ENCODE data around the gene RNU4-1. TPM values are rescaled to one million over a fixed set of nuclear protein-coding genes. Genes with fewer than 3 reads are reported as not detected.
"Not testable (repeated sequence)": the region's sequence is repeated elsewhere in the genome, so short reads cannot be mapped to it uniquely, and the experiment has no call there.

The RNU4-1 gene
- total RNA-seq, 2 experiments from 2014 or later, result 1,409 to 2,335 TPM

GRCh38 chr12:120254809-120255208, 38.2 kb downstream of the RNU4-1 start:
- no peaks in the 10 kb centered on the region for H3K9me3 Mint-ChIP-seq (ENCODE audit: insufficient read depth)
- H3K27ac Mint-ChIP-seq, result peak overlapping the region; percentile 36
- no peak for DNase-seq
- POLR2A ChIA-PET, result interaction anchor here (0.7 to 9.8 kb wide), 3 partner anchors 27 to 54 kb away, joined by 4 to 113 read pairs (median 7); partner anchors contain the start of genes RNU4-1, RNU4-2 and RPLP0
- ATAC-seq, result no peak
- H3K4me1 Mint-ChIP-seq (ENCODE audit: low read depth), result peaks cover 79% of the 10 kb centered on the region
- CTCF ChIA-PET, result interaction anchor here (0.8 to 24.5 kb wide), 8 partner anchors 7 to 54 kb away, joined by 3 to 922 read pairs (median 16); partner anchors contain the start of genes PXN and RPLP0
- no peak overlapping the region for H3K4me3 Mint-ChIP-seq
- no peaks in the 10 kb centered on the region for H3K27me3 Mint-ChIP-seq (ENCODE audit: low read depth)
- H3K36me3 Mint-ChIP-seq (ENCODE audit: low read depth), result peaks cover 51% of the 10 kb centered on the region

- H3K27ac Mint-ChIP-seq, result peak overlapping the region; percentile 88
- H3K36me3 Mint-ChIP-seq (ENCODE audit: low read depth), result peaks cover 59% of the 10 kb centered on the region
Observed at GRCh38 chr12:120253313-120253712, 39.7 kb downstream of the RNU4-1 start.

GRCh38 chr12:120252071-120252906, 40.7 kb downstream of the RNU4-1 start:
- H3K9me3 Mint-ChIP-seq (ENCODE audit: insufficient read depth), result no peaks in the 10 kb centered on the region
- peak; percentile 86 for ATAC-seq
- peaks cover 9% of the 10 kb centered on the region for H3K27me3 Mint-ChIP-seq (ENCODE audit: low read depth)

More at GRCh38 chr12:120253313-120253712, 39.7 kb downstream of the RNU4-1 start:
- CTCF ChIA-PET, result interaction anchor here (1.9 to 24.5 kb wide), 5 partner anchors 8 to 52 kb away, joined by 9 to 922 read pairs (median 34); partner anchors contain the start of genes PXN and RPLP0
- H3K9me3 Mint-ChIP-seq (ENCODE audit: insufficient read depth); H3K27me3 Mint-ChIP-seq (ENCODE audit: low read depth): not testable (repeated sequence)
- ATAC-seq, result peak; percentile 36
- peak; percentile 68 for DNase-seq
- H3K4me3 Mint-ChIP-seq, result peak overlapping the region; percentile 60
- POLR2A ChIA-PET, result interaction anchor here (1.3 to 9.8 kb wide), 5 partner anchors 9 to 53 kb away, joined by 3 to 113 read pairs (median 9); partner anchors contain the start of genes PXN, RNU4-1, RNU4-2 and RPLP0
- H3K4me1 Mint-ChIP-seq (ENCODE audit: low read depth), result peaks cover 82% of the 10 kb centered on the region

GRCh38 chr12:120251364-120252070, 41.5 kb downstream of the RNU4-1 start:
- POLR2A ChIA-PET, result interaction anchor here (0.8 to 9.8 kb wide), 10 partner anchors 11 to 51 kb away, joined by 3 to 113 read pairs (median 10); partner anchors contain the start of genes PXN, RNU4-1, RNU4-2 and RPLP0
- H3K27ac Mint-ChIP-seq, result peak overlapping the region; percentile 88
- CTCF ChIA-PET, result interaction anchor here (0.6 to 24.5 kb wide), 6 partner anchors 10 to 178 kb away, joined by 3 to 922 read pairs (median 30); partner anchors contain the start of genes PXN and RPLP0
- not testable (repeated sequence) for H3K9me3 Mint-ChIP-seq (ENCODE audit: insufficient read depth); DNase-seq; H3K27me3 Mint-ChIP-seq (ENCODE audit: low read depth); ATAC-seq
- H3K36me3 Mint-ChIP-seq (ENCODE audit: low read depth), result peaks cover 65% of the 10 kb centered on the region
- peak overlapping the region; percentile 60 for H3K4me3 Mint-ChIP-seq
- H3K4me1 Mint-ChIP-seq (ENCODE audit: low read depth), result peaks cover 82% of the 10 kb centered on the region

More at GRCh38 chr12:120252071-120252906, 40.7 kb downstream of the RNU4-1 start:
- H3K4me1 Mint-ChIP-seq (ENCODE audit: low read depth), result peaks cover 85% of the 10 kb centered on the region
- CTCF ChIA-PET, result interaction anchor here (1.9 to 24.5 kb wide), 5 partner anchors 9 to 51 kb away, joined by 9 to 922 read pairs (median 40); partner anchors contain the start of genes PXN and RPLP0
- peak; percentile 88 for DNase-seq
- H3K4me3 Mint-ChIP-seq, result peak overlapping the region; percentile 60
- POLR2A ChIA-PET, result interaction anchor here (0.8 to 9.8 kb wide), 6 partner anchors 10 to 52 kb away, joined by 3 to 113 read pairs (median 9); partner anchors contain the start of genes PXN, RNU4-1, RNU4-2 and RPLP0
- peaks cover 65% of the 10 kb centered on the region for H3K36me3 Mint-ChIP-seq (ENCODE audit: low read depth)
- peak overlapping the region; percentile 88 for H3K27ac Mint-ChIP-seq

- Mint-ChIP-seq H3K9me3 (ENCODE audit: insufficient read depth) (no peaks in the 10 kb centered on the region), H3K36me3 (ENCODE audit: low read depth) (peaks cover 59% of the 10 kb centered on the region), H3K4me3 (peak overlapping the region; percentile 67), H3K27me3 (ENCODE audit: low read depth) (peaks cover 10% of the 10 kb centered on the region), H3K27ac (peak overlapping the region; percentile 90), H3K4me1 (ENCODE audit: low read depth) (peaks cover 77% of the 10 kb centered on the region)
- ChIA-PET CTCF (interaction anchor here (1.4 to 24.5 kb wide), 6 partner anchors 10 to 49 kb away, joined by 3 to 922 read pairs (median 22); partner anchors contain the start of genes PXN and RPLP0), POLR2A (interaction anchor here (0.8 to 9.8 kb wide), 8 partner anchors 12 to 133 kb away, joined by 3 to 113 read pairs (median 8); partner anchors contain the start of genes PXN, RAB35, RNU4-1 and RNU4-2)
- ATAC-seq (peak; percentile 10), DNase-seq (peak; percentile 72)
Observed at GRCh38 chr12:120249875-120250795, 42.9 kb downstream of the RNU4-1 start.

- Mint-ChIP-seq H3K9me3 (ENCODE audit: insufficient read depth) (no peaks in the 10 kb centered on the region), H3K4me1 (ENCODE audit: low read depth) (peaks cover 74% of the 10 kb centered on the region), H3K4me3 (peak overlapping the region; percentile 67)
Observed at GRCh38 chr12:120249266-120249874, 43.7 kb downstream of the RNU4-1 start.

GRCh38 chr12:120247621-120248030, 45.4 kb downstream of the RNU4-1 start:
- H3K4me3 Mint-ChIP-seq, result no peak overlapping the region

More at GRCh38 chr12:120249266-120249874, 43.7 kb downstream of the RNU4-1 start:
- CTCF ChIA-PET, result interaction anchor here (1.4 to 24.5 kb wide), 6 partner anchors 9 to 48 kb away, joined by 3 to 922 read pairs (median 22); partner anchors contain the start of genes PXN and RPLP0
- Mint-ChIP-seq H3K36me3 (ENCODE audit: low read depth) (peaks cover 56% of the 10 kb centered on the region), H3K27me3 (ENCODE audit: low read depth) (peaks cover 12% of the 10 kb centered on the region), H3K27ac (peak overlapping the region; percentile 90)
- POLR2A ChIA-PET, result interaction anchor here (0.8 to 9.8 kb wide), 7 partner anchors 11 to 132 kb away, joined by 3 to 113 read pairs (median 10); partner anchors contain the start of genes PXN, RAB35, RNU4-1 and RNU4-2
- ATAC-seq (no peak), DNase-seq (no peak)

GRCh38 chr12:120247183-120247582, 45.9 kb downstream of the RNU4-1 start:
- Mint-ChIP-seq H3K27me3 (ENCODE audit: low read depth) (peaks cover 12% of the 10 kb centered on the region), H3K27ac (no peak overlapping the region), H3K9me3 (ENCODE audit: insufficient read depth) (no peaks in the 10 kb centered on the region), H3K4me3 (no peak overlapping the region), H3K4me1 (ENCODE audit: low read depth) (peaks cover 56% of the 10 kb centered on the region), H3K36me3 (ENCODE audit: low read depth) (peaks cover 49% of the 10 kb centered on the region)
- ChIA-PET POLR2A (interaction anchor here (0.5 to 9.8 kb wide), 3 partner anchors 13 to 46 kb away, joined by 3 to 113 read pairs (median 10); partner anchors contain the start of genes RNU4-1, RNU4-2 and RPLP0), CTCF (interaction anchor here (1.6 to 24.5 kb wide), 3 partner anchors 10 to 18 kb away, joined by 4 to 922 read pairs (median 6); no protein-coding TSS in a partner anchor)
- no peak for DNase-seq
- ATAC-seq, result no peak

More at GRCh38 chr12:120247621-120248030, 45.4 kb downstream of the RNU4-1 start:
- DNase-seq (no peak), ATAC-seq (no peak)
- Mint-ChIP-seq H3K36me3 (ENCODE audit: low read depth) (peaks cover 50% of the 10 kb centered on the region), H3K27me3 (ENCODE audit: low read depth) (peaks cover 12% of the 10 kb centered on the region), H3K27ac (no peak overlapping the region), H3K9me3 (ENCODE audit: insufficient read depth) (no peaks in the 10 kb centered on the region), H3K4me1 (ENCODE audit: low read depth) (peaks cover 61% of the 10 kb centered on the region)
- CTCF ChIA-PET, result interaction anchor here (1.6 to 24.5 kb wide), 3 partner anchors 10 to 19 kb away, joined by 4 to 922 read pairs (median 6); no protein-coding TSS in a partner anchor
- POLR2A ChIA-PET, result interaction anchor here (1.6 to 9.8 kb wide), 2 partner anchors 45 to 47 kb away, joined by 10 to 113 read pairs; partner anchors contain the start of genes RNU4-1, RNU4-2 and RPLP0

- DNase-seq; H3K9me3 Mint-ChIP-seq (ENCODE audit: insufficient read depth); H3K27ac Mint-ChIP-seq; ATAC-seq; H3K4me3 Mint-ChIP-seq: not testable (repeated sequence)
- Mint-ChIP-seq H3K36me3 (ENCODE audit: low read depth) (peaks cover 47% of the 10 kb centered on the region), H3K4me1 (ENCODE audit: low read depth) (peaks cover 52% of the 10 kb centered on the region), H3K27me3 (ENCODE audit: low read depth) (peaks cover 12% of the 10 kb centered on the region)
- ChIA-PET POLR2A (interaction anchor here (0.5 to 9.8 kb wide), 3 partner anchors 13 to 46 kb away, joined by 3 to 113 read pairs (median 10); partner anchors contain the start of genes RNU4-1, RNU4-2 and RPLP0), CTCF (interaction anchor here (1.6 to 24.5 kb wide), 3 partner anchors 9 to 18 kb away, joined by 4 to 922 read pairs (median 6); no protein-coding TSS in a partner anchor)
Observed at GRCh38 chr12:120246705-120247104, 46.3 kb downstream of the RNU4-1 start.

Data from activated CD8-positive, alpha-beta T cell treated with anti-CD3 and anti-CD28 coated beads, Interleukin-2, amount 10 ng/mL, durations not matched to agents 7 days and 5 days (primary cell).